Hepatocyte (in vitro differentiated cells): ENCODE results near the gene TLCD2.

Experiments
- EZH2 ChIP-seq: fragments of 200-600 bp; sonication (generic); IDR thresholded peaks from 2 replicates; pipeline ENCODE4 v1.6.1; 2016; ENCODE audit warnings: antibody characterized with exemption, mild to moderate bottlenecking, borderline replicate concordance
- EZH2phosphoT487 ChIP-seq: fragments of 200-600 bp; sonication (generic); IDR thresholded peaks from one replicate; pipeline ENCODE4 v1.6.1; 2018; ENCODE audit warnings: antibody characterized with exemption, mild to moderate bottlenecking, low read depth, moderate library complexity; ENCODE audit not compliant: unreplicated experiment, severe bottlenecking
- TF ChIP-seq, protein P1 (sequence below): fragments of 200-600 bp; sonication (generic); IDR thresholded peaks from 2 replicates; pipeline ENCODE4 v1.5.1; 2016; ENCODE audit warnings: antibody characterized with exemption, mild to moderate bottlenecking; ENCODE audit not compliant: poor library complexity

DNA sequence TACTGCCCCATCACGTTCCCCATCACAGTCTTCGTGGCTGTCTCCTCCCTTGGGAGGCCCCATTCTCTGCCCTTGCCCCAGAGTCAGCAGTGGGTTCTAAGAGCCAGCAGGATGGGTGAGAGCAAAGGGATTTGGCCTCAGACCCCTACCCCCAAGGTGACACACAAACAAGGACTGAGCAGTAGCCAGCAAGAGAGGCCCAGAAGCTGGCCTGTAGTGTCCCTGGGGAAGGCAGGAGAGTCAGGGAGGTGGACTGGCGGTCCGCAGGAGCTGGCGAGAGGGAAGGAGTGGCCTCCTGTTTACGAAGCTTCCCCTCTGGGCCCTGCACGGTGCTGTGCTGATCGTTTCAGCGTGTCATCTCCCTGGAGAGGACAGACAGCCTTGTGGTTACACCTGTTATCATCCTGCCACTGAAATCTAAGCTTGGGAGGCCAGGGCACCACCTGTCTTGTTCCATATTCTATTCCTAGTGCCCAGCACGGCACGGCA lies 22.7 kb upstream of the TLCD2 start:
- TF ChIP-seq, protein P1, sequence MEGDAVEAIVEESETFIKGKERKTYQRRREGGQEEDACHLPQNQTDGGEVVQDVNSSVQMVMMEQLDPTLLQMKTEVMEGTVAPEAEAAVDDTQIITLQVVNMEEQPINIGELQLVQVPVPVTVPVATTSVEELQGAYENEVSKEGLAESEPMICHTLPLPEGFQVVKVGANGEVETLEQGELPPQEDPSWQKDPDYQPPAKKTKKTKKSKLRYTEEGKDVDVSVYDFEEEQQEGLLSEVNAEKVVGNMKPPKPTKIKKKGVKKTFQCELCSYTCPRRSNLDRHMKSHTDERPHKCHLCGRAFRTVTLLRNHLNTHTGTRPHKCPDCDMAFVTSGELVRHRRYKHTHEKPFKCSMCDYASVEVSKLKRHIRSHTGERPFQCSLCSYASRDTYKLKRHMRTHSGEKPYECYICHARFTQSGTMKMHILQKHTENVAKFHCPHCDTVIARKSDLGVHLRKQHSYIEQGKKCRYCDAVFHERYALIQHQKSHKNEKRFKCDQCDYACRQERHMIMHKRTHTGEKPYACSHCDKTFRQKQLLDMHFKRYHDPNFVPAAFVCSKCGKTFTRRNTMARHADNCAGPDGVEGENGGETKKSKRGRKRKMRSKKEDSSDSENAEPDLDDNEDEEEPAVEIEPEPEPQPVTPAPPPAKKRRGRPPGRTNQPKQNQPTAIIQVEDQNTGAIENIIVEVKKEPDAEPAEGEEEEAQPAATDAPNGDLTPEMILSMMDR: no peak
- TF ChIP-seq EZH2: no peak
- TF ChIP-seq EZH2phosphoT487: no peak
